ENCODE measurements around the gene TGIF2.
"Not testable (repeated sequence)": the region's sequence is repeated elsewhere in the genome, so short reads cannot be mapped to it uniquely, and the experiment has no call there.

The TGIF2 gene

DNA sequence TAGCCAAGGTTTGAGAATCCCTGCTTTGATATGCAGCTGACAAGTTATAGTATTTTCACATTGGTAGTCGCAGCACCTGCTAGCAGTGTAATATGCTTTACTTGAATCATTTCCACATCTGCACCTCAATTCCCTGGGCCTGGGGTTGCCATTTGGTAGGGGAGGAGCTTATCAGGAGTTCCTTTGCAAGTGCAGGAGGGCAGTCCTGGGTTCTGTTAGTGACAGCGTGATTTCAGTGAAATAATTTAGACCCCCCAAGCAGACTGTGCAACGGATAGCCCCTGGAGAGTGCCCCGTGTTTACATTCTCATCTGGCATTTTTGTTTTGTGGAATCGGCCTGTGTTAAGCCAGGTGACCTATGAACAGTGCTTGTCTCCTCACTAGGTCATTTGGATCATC lies 38.2 kb downstream of the TGIF2 start:
- DNase-seq (ENCODE audit: extremely low read depth in 1 of 2, low read depth in 1 of 2): no peak

DNA sequence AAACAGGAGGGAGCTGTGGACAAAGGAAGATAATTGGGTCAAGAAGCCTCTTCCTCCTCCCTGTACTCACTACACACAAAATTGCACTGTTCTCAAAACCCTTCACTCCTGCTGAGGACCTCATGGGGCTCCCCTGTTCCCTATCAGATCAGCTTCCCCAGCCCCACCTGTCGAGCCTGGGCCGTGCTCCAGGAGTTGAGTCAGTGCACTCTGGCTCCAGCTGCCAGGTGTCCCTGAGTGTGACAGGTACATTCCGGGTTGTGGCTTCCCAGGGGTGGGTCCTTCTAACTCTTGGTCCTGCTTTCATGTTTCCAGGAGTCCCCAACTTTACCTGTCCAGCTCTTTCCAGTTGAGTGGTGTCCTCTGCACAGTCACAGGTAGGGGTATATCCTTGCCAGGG lies 40.6 kb downstream of the TGIF2 start:
- no peak for DNase-seq (ENCODE audit: extremely low read depth in 1 of 2, low read depth in 1 of 2)

DNA sequence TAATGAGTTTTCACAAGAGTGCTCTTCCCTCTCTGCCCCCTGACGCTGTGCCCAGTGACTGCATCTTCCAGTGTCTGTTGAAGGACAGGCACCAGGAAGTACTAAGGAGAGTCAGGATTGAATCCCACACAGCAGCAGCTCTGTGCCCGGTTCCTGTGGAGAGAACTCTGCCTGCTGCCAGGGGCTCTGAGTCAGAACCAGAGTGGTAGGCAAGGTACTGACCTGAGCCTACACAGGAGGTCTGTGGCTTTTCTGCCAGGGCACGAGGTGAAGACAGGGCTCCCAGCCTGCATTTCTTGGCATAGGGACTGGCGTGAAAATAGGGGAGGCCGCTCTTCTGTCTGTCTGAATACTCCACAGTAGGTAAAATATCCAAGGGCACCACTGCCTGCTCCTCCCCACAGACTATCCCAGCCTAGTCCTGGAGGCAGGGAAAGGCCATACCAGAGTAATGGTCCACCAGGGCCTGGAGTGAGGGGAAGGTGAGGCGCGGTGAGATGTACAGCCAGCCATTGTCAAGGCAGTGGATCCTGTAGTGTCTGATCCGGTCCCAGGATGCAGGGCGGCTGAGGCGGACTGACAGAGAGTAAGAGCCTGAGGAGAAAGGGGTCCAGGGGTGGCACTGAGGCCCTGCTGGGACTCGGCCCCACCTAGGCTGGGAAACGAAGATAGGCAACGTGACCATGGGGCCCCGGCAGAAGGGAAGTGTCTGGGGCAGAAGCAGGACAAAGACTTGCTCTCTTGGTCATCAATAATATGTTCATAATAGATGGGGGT lies 41.6 kb downstream of the TGIF2 start:
- no peak for DNase-seq (ENCODE audit: extremely low read depth in 1 of 2, low read depth in 1 of 2)

DNA sequence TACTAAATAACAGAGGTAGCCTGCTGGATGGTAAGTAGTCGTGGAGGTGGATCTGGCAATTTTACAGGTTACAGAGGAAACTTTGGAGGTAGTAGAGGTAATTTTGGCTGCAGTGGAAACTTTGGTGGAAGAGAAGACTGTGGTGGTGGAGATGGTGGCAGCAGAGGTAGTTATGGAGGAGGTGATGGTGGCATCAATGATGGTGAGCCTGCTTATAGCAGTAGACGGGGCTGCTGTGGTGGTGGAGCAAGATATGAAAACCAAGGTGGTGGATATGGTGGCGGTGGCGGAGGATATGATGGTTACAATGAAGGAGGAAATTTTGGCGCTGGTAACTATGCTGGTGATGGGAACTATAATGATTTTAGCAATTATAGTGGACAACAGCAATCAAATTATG lies 47.5 kb downstream of the TGIF2 start:
- DNase-seq (ENCODE audit: extremely low read depth in 1 of 2, low read depth in 1 of 2): no peak

DNA sequence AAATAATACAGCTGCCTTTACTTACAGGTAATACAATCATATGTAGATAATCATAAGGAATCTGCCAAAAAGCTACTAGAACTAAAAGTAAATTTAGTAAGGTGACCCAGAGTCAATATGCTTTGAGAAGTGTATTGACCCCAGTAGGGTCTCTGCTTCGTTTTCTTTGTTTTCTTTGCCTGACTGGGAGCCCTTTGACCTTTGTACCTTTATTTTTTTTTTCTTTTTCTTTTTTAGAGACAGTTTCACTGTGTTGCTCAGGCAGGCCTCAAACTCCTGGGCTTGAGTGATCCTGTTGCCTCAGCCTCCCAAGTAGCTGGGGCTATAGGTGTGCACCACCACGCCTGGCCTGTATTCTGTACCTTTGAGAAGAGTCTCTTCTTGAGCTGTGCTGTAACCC lies 50.0 kb downstream of the TGIF2 start:
- no peak for DNase-seq (ENCODE audit: extremely low read depth in 1 of 2, low read depth in 1 of 2)

DNA sequence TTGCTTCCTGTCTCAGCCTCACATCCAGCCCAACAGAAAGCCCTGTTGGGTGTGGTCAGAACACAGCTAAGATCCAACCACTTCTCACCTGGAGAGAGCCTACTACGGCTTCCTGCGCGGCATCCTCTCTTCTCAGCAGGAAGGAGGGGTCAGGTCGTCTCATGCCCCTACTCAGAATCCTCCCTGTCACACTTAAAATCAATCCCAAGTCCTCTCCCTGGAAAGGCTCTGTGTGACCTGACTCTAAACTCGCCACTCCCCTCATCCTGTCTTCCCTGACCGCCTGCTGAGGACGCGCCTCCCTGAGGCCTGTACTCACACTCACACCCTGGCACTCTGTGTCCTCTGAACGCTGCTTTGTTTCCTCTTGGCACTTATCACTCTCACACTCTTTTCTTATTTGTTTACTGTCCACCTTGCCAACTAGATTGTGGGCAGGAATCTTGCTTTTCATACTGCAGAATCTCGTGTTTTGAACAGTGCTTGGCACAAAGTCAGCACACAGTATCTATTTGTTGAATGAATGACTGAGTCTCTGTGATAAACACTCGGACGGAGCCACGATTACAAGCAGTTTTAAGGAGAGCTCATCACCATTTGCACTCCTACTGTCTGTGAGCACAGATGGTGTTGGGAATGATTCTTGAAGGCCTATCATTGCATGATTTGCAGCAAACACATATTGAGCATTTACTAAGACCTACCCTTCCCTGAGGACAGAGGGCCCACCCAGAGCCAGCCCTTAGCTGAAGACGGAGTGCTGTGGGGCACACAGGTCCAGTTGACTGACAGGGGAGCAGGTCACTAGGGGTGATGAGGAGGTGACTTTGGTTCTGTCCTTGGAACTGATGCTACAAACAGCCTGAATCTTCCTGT lies 50.9 kb downstream of the TGIF2 start:
- DNase-seq (ENCODE audit: extremely low read depth in 1 of 2, low read depth in 1 of 2): no peak

DNA sequence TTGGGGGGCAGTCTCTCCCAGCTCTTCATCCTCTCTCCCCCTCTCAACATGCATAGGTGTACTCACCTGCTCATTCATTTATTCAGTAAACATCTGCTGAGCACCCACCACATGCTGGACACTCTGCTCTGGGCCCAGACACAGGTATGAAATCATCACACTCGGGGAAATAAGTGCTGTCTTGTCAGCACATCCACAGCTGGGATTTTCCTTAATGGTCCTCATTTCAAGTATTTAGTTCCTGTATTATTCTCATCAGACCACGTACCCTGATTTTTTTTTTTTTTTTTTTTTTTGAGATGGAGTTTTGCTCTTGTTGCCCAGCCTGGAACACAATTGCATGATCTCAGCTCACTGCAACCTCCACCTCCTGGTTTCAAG lies 51.5 kb downstream of the TGIF2 start:
- DNase-seq (ENCODE audit: extremely low read depth in 1 of 2, low read depth in 1 of 2): no peak

DNA sequence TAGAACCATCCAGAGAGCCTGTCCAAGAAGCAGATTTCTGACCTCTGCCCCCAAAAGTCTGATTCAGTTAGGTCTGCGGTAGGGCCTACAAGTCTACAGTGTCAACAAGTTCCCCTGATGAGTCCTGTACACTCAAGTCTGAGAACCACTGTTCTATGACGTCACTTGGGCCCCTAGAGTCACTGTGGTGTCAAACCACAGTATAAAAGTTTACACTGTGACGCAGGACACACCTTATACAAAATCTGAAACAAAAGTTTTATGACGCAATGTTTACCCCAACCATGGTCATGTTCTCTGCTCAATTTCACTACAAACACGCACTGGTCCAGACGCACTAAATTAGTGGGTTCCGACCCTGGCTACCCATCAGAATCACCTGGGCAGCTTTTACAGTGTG lies 54.7 kb downstream of the TGIF2 start:
- DNase-seq (ENCODE audit: extremely low read depth in 1 of 2, low read depth in 1 of 2): peak in 1 of 2 donors; percentile 34

DNA sequence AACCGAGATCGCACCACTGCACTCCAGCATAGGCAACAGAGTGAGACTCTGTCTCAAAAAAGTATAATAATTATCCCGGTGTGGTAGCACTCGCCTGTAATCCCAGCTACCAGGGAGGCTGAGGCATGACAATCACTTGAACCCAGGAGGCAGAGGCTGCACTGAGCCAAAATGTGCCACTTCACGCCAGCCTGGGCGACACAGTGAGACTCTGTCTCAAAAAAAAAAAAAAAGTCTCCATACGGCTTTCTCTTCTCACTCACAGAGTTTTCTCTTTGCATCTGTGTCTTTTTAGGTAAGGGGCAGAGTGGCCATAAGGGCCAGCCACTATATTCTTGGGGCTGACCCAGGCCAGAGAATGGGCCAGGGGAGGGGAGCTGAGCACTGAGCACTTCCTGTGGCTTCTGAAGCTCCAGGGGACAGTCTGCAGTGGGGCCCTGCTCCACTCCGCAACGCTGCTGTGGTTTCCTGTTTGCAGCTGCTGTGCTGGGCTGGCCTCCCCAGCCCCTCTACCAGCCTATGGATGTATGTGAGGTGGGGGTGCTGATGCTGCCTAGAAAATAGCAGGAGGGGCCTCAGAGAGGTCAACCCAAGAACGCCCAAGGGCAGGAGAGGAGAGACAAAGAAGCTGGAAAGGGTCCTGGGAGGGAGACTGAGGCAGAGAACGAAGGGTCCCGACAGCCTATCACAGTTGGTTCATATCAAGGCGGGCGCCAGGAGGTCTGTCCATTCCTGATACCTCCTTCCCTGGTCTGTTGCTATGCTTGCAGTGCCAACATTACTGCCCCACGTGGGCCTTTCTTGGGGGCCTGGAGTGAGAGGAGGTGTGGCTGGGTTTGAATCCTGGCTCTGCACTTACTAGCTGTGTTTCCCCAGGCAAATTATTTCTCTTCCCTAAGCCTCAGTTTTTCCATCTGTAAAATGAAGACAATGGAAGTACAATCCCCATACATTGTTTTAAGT lies 56.6 kb downstream of the TGIF2 start:
- peak; percentile 23 to 29 for DNase-seq (ENCODE audit: extremely low read depth in 1 of 2, low read depth in 1 of 2)

DNA sequence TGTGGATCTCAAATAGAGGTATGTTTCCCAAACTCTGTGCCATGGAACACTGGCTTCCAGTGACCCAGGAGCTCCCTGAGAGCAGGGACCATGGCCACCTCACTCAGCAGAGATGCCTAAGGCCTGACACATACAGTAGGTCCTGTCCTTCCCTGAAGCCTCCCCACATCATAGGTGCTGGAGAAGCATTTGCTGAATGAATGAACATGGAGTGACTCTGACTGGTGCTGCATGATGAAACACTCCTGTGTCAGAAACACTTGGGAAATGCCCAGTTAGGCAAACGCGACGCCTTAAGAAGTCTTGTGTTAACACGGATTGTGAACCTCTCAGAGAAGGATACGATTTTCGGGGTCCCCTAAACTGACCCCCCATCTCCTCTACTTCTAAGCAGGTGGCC lies 58.2 kb downstream of the TGIF2 start:
- no peak for DNase-seq (ENCODE audit: extremely low read depth in 1 of 2, low read depth in 1 of 2)

DNA sequence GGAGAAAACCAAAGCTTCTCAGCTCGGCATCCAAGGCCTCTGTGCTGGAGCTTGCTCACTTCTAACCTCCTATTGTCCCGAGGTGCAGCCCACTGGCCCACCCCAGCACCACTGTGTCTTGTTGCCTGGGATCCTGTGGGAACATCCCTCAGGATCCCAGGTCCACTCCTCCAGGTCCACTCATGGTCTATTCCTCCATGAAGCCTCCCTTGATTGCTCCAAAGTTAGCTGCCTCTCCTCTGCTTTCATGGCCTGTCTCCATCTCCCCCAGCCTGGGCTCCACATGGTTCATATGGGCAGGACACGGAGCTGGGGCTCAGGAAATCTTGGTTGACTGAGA lies 58.7 kb downstream of the TGIF2 start:
- DNase-seq (ENCODE audit: extremely low read depth in 1 of 2, low read depth in 1 of 2): no peak

DNA sequence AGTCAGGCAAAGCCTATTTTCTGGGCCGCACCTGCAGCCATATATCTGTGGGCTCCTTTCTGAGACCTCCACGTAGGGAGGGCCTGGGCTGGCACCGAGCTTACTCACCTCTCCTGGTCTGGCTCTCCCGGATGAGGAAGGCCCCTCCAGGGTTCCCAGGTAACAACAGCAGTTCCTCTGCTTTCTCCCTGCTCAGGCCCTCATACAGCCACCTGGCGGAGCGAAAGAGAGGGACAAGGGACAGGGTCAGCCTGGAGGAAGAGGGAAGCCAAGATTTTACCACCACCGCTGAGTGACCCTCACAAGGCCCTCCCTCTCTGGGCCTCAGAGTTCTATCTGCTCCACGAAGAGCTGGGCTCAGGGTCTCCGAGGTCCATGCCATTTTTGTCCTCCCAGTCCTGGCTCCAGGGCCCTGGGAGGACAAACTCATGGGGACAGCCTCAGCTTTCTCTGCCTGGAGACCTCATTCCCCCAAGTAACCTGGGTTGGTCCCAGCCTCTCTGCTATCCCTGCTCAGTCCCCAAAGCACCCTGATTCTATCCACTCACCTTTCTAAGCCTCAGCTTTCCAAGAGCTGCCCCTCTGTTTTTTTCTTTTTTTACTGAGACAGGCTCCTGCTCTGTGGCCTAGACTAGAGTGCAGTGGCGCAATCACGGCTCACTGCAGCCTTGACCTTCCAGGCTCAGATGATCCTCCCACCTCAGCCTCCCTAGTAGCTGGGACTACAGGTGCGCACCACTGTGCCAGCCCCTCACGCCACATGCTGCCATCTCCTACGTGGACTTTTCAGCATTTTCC lies 59.3 kb downstream of the TGIF2 start:
- no peak for DNase-seq (ENCODE audit: extremely low read depth in 1 of 2, low read depth in 1 of 2)

DNA sequence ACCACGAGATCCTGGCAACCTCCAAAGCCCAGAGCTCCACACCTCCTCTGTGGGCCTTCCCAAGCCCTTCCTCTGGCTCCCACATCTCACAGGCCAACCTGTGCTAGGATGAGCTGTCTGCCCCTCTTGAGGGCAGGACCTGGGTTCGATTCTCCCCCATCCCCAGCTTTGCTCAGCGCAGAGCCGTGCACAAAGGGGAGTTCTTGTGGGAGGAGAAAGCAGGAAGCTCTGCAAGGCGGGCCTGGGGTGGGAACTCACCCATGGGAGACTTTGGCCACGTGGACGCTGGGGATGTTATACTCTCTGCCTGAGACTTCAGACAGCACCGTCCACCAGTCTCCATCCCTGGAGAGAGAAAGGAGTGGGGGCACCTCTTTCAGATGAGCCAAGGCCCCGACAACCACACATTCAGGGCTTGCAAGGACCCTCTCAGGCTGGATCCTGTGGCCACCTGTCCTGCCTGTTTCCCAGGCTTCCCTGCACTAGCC lies 59.9 kb downstream of the TGIF2 start:
- DNase-seq (ENCODE audit: extremely low read depth in 1 of 2, low read depth in 1 of 2): no peak

DNA sequence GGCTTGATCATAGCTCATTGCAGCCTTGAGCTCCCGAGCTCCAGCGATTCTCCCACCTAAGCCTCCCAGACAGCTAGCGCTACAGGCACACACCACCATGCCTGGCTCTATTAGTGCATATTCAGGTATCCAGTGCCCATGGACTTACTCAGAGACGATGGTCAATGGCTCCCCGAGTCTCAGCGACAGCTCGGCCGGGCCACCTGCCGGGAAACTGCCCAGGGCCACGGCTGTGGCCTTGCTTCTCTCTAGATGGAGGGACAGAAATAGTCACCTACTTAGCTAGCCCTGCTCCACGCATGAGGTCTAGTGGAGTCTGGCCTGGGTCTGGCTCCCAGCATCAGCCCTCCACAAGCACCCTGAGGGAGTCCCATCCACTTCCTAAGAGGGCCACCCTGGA lies 60.9 kb downstream of the TGIF2 start:
- no peak for DNase-seq (ENCODE audit: extremely low read depth in 1 of 2, low read depth in 1 of 2)

DNA sequence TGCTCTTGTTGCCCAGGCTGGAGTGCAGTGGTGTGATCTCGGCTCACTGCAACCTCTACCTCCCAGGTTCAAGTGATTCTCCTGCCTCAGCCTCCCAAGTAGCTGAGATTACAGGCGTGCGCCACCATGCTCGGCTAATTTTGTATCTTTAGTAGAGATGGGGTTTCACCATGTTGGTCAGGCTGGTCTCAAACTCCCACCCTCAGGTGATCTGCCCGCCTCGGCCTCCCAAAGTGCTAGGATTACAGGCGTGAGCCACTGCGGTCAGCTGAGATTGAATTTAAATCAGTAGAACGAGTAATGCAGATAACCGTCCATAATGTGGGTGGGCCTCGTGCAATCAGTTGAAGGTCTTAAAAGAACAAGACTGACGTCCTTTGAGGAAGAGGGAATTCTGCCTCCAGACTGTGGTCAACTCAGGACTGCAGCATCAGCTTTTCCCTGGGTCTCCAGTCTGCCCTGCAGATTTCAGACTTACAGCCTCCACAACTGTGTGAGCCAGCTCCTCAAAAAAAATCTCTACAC lies 65.5 kb downstream of the TGIF2 start:
- not testable (repeated sequence) for DNase-seq (ENCODE audit: extremely low read depth in 1 of 2, low read depth in 1 of 2)

DNA sequence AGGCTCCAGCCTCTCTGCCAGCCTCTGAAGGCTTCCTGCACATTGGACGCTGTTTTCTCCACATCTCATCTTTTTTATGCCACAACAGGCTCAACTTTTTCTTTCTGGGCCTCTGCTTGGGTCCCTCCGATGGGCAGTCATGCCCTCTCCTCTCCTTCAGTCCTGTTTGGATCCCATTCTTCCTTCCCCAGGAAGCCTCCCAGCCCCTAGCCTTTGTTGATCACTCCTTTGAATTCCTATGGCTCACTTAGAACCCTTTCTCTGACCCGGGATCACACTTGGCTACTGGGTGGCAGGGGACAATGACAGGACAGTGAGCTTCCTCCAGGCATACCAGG lies 68.1 kb downstream of the TGIF2 start:
- DNase-seq (ENCODE audit: extremely low read depth in 1 of 2, low read depth in 1 of 2): no peak

DNA sequence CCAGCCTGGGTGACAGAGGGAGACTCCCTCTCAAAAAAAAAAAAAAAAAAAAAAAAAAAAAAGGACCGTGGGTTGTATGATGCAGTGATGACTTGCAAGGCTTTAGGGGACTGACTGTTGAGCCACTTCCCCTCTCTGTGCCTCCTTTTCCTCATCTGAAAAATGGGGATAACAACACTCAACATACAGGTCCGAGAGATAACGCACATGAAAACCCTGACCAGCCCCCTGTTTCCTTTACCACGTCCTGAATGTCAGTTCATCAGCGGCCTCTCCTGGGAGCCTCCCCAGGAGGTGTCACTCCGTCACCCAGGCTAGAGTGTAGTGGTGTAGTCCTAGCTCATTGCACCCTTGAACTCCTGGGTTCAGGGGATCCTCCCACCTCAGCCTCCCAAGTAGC lies 68.7 kb downstream of the TGIF2 start:
- no peak for DNase-seq (ENCODE audit: extremely low read depth in 1 of 2, low read depth in 1 of 2)

Measured in stimulated activated CD8-positive, alpha-beta memory T cell treated with anti-CD3 and anti-CD28 coated beads, Interleukin-7, amount 100 ng/mL, for 48 hours (primary cell).